ENCODE results near the gene BSX. TPM values are rescaled to one million over a fixed set of nuclear protein-coding genes. Genes with fewer than 3 reads are reported as not detected.

The BSX gene
- total RNA-seq (not detected), total RNA-seq (0 to 0.09 (median 0) reads per million in 172 experiments)
- polyA plus RNA-seq (2013, experiment 1 of 2), result not detected
- polyA plus RNA-seq (2013, experiment 2 of 2), result not detected

- peaks cover 0 to 57% of the 10 kb centered on the region in 2 experiments for H3K9me3 ChIP-seq (ENCODE audit: control insufficient read depth in 1 of 2, insufficient read depth in 1 of 2, low read length in 2 of 2)
- H3K27me3 Mint-ChIP-seq, result peaks cover 95% of the 10 kb centered on the region
- H3K27ac Mint-ChIP-seq, result no peak within 1 kb of the TSS
- H3K36me3 Mint-ChIP-seq (ENCODE audit: low read depth), result no peaks in the 10 kb centered on the region
- ChIA-PET CTCF (no interaction called here), POLR2A (no interaction called here)
- no peak within 1 kb of the TSS for H3K4me3 ChIP-seq (ENCODE audit: low read length)
- peak within 1 kb of the TSS; percentile 30 for H3K4me3 Mint-ChIP-seq
- peak; percentile 20 to 71 (median 44) for DNase-seq
- ATAC-seq (ENCODE audit: poor library complexity), result peak; percentile 69
- peaks cover 2% of the 10 kb centered on the region for H3K9me3 Mint-ChIP-seq
- H3K27ac ChIP-seq (ENCODE audit: low read depth in 1 of 2, low read length in 2 of 2), result no peak within 1 kb of the TSS
- intact Hi-C loops (cut with DNase I, micrococcal nuclease), result no loop called here
- no peaks in the 10 kb centered on the region for H3K36me3 ChIP-seq (ENCODE audit: insufficient read depth, low read length)
- peaks cover 37% of the 10 kb centered on the region for H3K4me1 ChIP-seq (ENCODE audit: insufficient read depth, low read length)
- H3K27me3 ChIP-seq (ENCODE audit: control insufficient read depth in 1 of 2, insufficient read depth in 2 of 2, low read length in 2 of 2), result peaks cover 85 to 97% of the 10 kb centered on the region in 2 experiments
- peaks cover 52% of the 10 kb centered on the region for H3K4me1 Mint-ChIP-seq (ENCODE audit: low read depth)
- TF ChIP-seq CTCF (IDR thresholded peaks at IDR 0.05), result no peak
These were observed at the start of gene BSX for GRCh38 chr11:122981388-122982264. Gene BSX, minus strand, starts transcription at chr11:122981834. Its CDS starts 163 bp downstream, at chr11:122981671.

GRCh38 chr11:123030517-123030916 lies 48.9 kb upstream of the BSX start:
- ATAC-seq (ENCODE audit: poor library complexity), result no peak
- Mint-ChIP-seq H3K27me3 (no peaks in the 10 kb centered on the region), H3K36me3 (ENCODE audit: low read depth) (no peaks in the 10 kb centered on the region), H3K27ac (no peak overlapping the region), H3K4me3 (no peak overlapping the region), H3K4me1 (ENCODE audit: low read depth) (no peaks in the 10 kb centered on the region), H3K9me3 (no peaks in the 10 kb centered on the region)
- H3K4me1 ChIP-seq (ENCODE audit: insufficient read depth, low read length), result no peaks in the 10 kb centered on the region
- no peak overlapping the region for H3K4me3 ChIP-seq (ENCODE audit: low read length)
- intact Hi-C loops (cut with DNase I, micrococcal nuclease), result no loop called here
- no peaks in the 10 kb centered on the region for H3K9me3 ChIP-seq (ENCODE audit: control insufficient read depth in 1 of 2, insufficient read depth in 1 of 2, low read length in 2 of 2)
- CTCF ChIA-PET, result no interaction called here
- no peak for TF ChIP-seq CTCF (IDR thresholded peaks at IDR 0.05)
- no peaks in the 10 kb centered on the region for H3K27me3 ChIP-seq (ENCODE audit: control insufficient read depth in 1 of 2, insufficient read depth in 2 of 2, low read length in 2 of 2)
- no peak for DNase-seq
- no peaks in the 10 kb centered on the region for H3K36me3 ChIP-seq (ENCODE audit: insufficient read depth, low read length)
- no peak overlapping the region for H3K27ac ChIP-seq (ENCODE audit: low read depth in 1 of 2, low read length in 2 of 2)
- POLR2A ChIA-PET, result no interaction called here

- no peaks in the 10 kb centered on the region for H3K36me3 Mint-ChIP-seq (ENCODE audit: low read depth)
- peaks cover 8% of the 10 kb centered on the region for H3K4me1 Mint-ChIP-seq (ENCODE audit: low read depth)
- TF ChIP-seq CTCF (IDR thresholded peaks at IDR 0.05), result peak; percentile 58
- ChIA-PET POLR2A (interaction anchor here (0.8 to 1.1 kb wide), 2 partner anchors 157 to 237 kb away, joined by 3 read pairs; no protein-coding TSS in a partner anchor), CTCF (interaction anchor here (0.6 to 2.8 kb wide), 5 partner anchors 34 to 440 kb away, joined by 3 to 9 read pairs (median 3); no protein-coding TSS in a partner anchor)
- Histone ChIP-seq H3K36me3 (ENCODE audit: insufficient read depth, low read length) (no peaks in the 10 kb centered on the region), H3K27ac (ENCODE audit: low read depth in 1 of 2, low read length in 2 of 2) (no peak overlapping the region), H3K27me3 (ENCODE audit: control insufficient read depth in 1 of 2, insufficient read depth in 2 of 2, low read length in 2 of 2) (no peaks in the 10 kb centered on the region), H3K4me3 (ENCODE audit: low read length) (no peak overlapping the region), H3K4me1 (ENCODE audit: insufficient read depth, low read length) (peaks cover 8% of the 10 kb centered on the region), H3K9me3 (ENCODE audit: control insufficient read depth in 1 of 2, insufficient read depth in 1 of 2, low read length in 2 of 2) (no peaks in the 10 kb centered on the region)
- intact Hi-C loops (cut with DNase I, micrococcal nuclease), result loop anchor here (5.0 to 10.0 kb wide), 4 partner anchors 224 to 439 kb away; no protein-coding TSS in a partner anchor
- peaks cover 11% of the 10 kb centered on the region for H3K27me3 Mint-ChIP-seq
- no peak overlapping the region for H3K27ac Mint-ChIP-seq
- peak in 6 of 14 experiments; percentile 7 to 62 (median 32) for DNase-seq
- no peaks in the 10 kb centered on the region for H3K9me3 Mint-ChIP-seq
- peak; percentile 60 for ATAC-seq (ENCODE audit: poor library complexity)
- no peak overlapping the region for H3K4me3 Mint-ChIP-seq
These were observed 39.3 kb upstream of the BSX start for GRCh38 chr11:123020968-123021367.

Measured in CD4-positive, alpha-beta T cell (primary cell).